ENCODE results near the gene E2F8.

E2F8 gene

GRCh38 chr11:19251577-19251976 is 10.8 kb upstream of the E2F8 start:
- DNase-seq = no peak

- DNase-seq = no peak
These were observed 6.1 kb upstream of the E2F8 start for GRCh38 chr11:19246816-19247215.

- no peak for DNase-seq
These were observed 4.6 kb upstream of the E2F8 start for GRCh38 chr11:19245351-19245750.

GRCh38 chr11:19244621-19245020 is 3.9 kb upstream of the E2F8 start:
- no peak for DNase-seq

- no peak for DNase-seq
These were observed 3.3 kb upstream of the E2F8 start for GRCh38 chr11:19244084-19244483.

GRCh38 chr11:19243613-19244012 is 2.9 kb upstream of the E2F8 start:
- DNase-seq = no peak

- DNase-seq = no peak
These were observed 2.4 kb upstream of the E2F8 start for GRCh38 chr11:19243143-19243542.

- DNase-seq = no peak
These were observed 1.6 kb upstream of the E2F8 start for GRCh38 chr11:19242179-19242932.

- no peak for DNase-seq
These were observed 774 bp upstream of the E2F8 start for GRCh38 chr11:19241260-19242178.

- DNase-seq = no peak
These were observed 1.7 kb downstream of the E2F8 start for GRCh38 chr11:19239039-19239438.

- DNase-seq = no peak
These were observed 2.9 kb downstream of the E2F8 start for GRCh38 chr11:19237813-19238212.

GRCh38 chr11:19237381-19237780 is 3.4 kb downstream of the E2F8 start:
- no peak for DNase-seq

- no peak for DNase-seq
These were observed 6.4 kb downstream of the E2F8 start for GRCh38 chr11:19234231-19234817.

GRCh38 chr11:19232910-19233503 is 7.7 kb downstream of the E2F8 start:
- no peak for DNase-seq

GRCh38 chr11:19229671-19230070 is 11.1 kb downstream of the E2F8 start:
- DNase-seq = no peak

GRCh38 chr11:19228968-19229367 is 11.8 kb downstream of the E2F8 start:
- DNase-seq = no peak

- DNase-seq = no peak
These were observed 14.2 kb downstream of the E2F8 start for GRCh38 chr11:19226378-19227195.

- no peak for DNase-seq
These were observed 15.2 kb downstream of the E2F8 start for GRCh38 chr11:19225581-19225980.

GRCh38 chr11:19225123-19225522 is 15.6 kb downstream of the E2F8 start:
- no peak for DNase-seq

GRCh38 chr11:19220903-19221724 is 19.6 kb downstream of the E2F8 start:
- DNase-seq = no peak

- DNase-seq = no peak
These were observed 21.8 kb downstream of the E2F8 start for GRCh38 chr11:19218786-19219460.

Data from activated T-cell treated with anti-CD3 and anti-CD28 coated beads for 4 hours (primary cell).